GM21526 (cell line): ENCODE data around the gene RPS19BP1.
A peak's percentile ranks its signal among the peaks of the same experiment; 100 is the strongest.
"Not testable (repeated sequence)": the region's sequence is repeated elsewhere in the genome, so short reads cannot be mapped to it uniquely, and the experiment has no call there.

ENCODE experiments used
- ATAC-seq: cut with Tn5 transposase; IDR thresholded peaks from one replicate; pipeline ENCODE4 v1.9.1; 2021; ENCODE audit warnings: moderate library complexity; ENCODE audit not compliant: unreplicated experiment, low FRiP score

Gene RPS19BP1

DNA sequence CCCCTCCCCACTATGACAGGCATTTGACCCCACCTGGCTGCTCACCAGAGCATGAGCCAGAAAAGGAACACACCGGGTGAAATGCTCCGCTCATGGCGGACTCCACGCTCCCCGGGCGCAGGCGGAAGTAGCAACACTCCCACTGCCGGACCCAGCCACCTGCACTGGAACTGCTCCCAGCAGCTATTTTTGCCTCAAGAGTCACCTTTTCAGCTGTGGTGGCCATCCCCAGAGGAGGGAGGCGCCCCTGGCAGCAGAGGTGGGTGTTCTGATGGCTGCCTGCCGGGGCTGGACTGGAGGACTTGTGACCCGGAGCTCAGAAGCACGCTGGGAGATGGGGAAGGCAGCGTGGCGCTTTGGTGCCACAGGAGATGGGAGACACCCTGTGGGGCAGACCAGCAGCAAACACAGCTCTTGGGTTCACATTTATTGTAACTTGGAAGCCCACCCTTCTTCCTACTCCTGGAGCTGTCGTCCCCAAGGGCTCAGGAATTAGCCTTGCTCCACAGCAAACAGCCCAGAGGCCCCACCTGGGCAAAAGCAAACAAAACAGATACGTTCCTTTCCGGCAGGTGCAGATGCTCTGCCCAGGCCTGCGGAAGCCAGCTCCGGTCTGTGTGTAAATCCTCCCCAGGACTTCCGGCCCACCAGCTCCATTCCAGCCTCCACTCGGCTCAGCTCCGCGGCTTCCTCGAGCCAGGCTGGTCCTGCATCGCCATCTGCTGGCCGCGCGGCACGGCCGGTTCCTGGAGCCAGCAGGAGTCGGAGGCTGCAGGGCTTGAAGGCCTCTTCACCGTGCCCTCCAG lies 3.7 kb downstream of the RPS19BP1 start:
- ATAC-seq = no peak

GRCh38 chr22:39528080-39528661 lies 4.4 kb downstream of the RPS19BP1 start:
- no peak for ATAC-seq

GRCh38 chr22:39527481-39527961 lies 5.0 kb downstream of the RPS19BP1 start:
- no peak for ATAC-seq

DNA sequence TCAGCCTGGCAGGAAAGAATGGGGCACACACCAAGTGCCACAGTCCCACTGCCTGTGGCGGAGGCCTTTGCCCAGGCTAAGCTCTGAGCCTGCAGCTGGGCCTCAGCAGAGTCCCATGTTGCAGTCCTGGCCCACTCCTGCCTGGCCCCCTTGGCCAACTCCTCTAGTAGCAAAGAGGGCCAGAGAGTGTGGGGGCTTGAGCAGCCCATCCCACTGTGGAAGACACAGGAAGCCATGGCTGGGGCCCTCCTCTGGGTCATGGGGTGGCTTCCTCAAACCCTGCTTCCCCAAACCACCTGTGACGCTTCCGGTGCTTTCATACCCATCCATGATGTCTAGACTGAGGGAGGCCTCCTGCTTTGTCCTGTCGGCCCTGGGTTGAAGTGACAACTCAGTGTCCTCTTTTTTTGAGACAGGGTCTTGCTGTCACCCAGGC lies 5.8 kb downstream of the RPS19BP1 start:
- no peak for ATAC-seq

DNA sequence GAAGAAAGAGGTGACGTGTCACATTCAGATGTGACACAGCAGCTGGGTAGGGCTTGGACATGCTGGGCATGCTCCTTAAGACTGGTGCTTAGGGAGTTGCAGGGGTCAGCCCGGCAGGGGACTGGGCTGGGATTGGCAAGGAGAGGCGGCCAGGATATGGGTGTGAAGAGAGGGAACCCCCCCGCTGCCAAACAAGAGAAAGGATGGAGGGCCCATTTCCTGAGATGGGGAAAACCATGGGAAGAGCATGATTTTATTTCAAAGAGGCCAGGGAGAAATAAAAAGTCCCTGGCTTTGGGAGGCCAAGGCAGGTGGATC lies 6.9 kb downstream of the RPS19BP1 start:
- ATAC-seq = no peak

- ATAC-seq = no peak
Observed at GRCh38 chr22:39524753-39525657, 7.5 kb downstream of the RPS19BP1 start.

- no peak for ATAC-seq
Observed at GRCh38 chr22:39524089-39524752, 8.3 kb downstream of the RPS19BP1 start.

DNA sequence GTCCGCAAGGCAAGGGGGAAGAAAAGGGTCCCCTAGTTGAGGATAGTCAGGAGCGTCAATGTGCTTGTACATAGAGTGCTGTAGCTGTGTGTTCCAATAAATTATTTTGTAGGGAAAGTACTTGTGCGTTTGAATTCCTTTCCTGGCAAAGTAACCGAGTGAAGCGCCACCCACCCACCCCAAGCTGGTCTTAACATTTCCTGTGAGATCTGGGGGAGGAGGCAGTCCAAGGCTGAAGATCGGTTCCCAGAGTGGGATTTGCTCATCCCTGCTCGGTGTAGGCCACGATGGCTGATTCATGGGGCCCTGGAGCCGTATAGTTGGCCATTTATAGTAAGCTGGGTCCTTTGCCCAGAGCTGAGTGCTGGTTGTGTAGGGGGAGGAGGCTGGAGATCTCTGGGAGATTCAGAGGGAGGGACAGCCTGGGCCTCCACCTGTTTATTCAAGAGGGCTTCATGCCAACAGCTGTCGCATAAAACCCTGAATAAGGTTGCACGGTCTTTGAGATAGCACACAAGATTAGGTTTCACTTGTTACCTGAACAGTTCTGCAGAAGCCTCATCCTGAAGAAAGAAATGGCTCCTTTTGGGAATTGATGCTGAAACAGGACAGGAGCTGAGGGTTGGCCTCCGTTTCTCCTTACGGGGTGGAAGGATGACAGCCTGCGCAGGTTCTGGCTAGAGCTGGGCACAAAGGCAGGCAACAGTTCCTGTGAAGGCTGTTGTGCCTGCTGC lies 9.8 kb downstream of the RPS19BP1 start:
- ATAC-seq = no peak

- not testable (repeated sequence) for ATAC-seq
Observed at GRCh38 chr22:39522091-39522490, 10.5 kb downstream of the RPS19BP1 start.

DNA sequence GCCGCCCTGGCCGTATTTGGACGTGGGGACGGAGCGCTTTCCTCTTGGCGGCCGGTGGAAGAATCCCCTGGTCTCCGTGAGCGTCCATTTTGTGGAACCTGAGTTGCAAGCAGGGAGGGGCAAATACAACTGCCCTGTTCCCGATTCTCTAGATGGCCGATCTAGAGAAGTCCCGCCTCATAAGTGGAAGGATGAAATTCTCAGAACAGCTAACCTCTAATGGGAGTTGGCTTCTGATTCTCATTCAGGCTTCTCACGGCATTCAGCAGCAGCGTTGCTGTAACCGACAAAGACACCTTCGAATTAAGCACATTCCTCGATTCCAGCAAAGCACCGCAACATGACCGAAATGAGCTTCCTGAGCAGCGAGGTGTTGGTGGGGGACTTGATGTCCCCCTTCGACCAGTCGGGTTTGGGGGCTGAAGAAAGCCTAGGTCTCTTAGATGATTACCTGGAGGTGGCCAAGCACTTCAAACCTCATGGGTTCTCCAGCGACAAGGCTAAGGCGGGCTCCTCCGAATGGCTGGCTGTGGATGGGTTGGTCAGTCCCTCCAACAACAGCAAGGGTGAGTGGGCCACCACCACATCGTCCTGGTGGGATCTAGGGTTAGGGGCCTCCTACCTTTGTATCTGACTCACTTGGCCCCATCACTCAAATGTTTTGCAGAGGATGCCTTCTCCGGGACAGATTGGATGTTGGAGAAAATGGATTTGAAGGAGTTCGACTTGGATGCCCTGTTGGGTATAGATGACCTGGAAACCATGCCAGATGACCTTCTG lies 11.3 kb downstream of the RPS19BP1 start:
- ATAC-seq = not testable (repeated sequence)

DNA sequence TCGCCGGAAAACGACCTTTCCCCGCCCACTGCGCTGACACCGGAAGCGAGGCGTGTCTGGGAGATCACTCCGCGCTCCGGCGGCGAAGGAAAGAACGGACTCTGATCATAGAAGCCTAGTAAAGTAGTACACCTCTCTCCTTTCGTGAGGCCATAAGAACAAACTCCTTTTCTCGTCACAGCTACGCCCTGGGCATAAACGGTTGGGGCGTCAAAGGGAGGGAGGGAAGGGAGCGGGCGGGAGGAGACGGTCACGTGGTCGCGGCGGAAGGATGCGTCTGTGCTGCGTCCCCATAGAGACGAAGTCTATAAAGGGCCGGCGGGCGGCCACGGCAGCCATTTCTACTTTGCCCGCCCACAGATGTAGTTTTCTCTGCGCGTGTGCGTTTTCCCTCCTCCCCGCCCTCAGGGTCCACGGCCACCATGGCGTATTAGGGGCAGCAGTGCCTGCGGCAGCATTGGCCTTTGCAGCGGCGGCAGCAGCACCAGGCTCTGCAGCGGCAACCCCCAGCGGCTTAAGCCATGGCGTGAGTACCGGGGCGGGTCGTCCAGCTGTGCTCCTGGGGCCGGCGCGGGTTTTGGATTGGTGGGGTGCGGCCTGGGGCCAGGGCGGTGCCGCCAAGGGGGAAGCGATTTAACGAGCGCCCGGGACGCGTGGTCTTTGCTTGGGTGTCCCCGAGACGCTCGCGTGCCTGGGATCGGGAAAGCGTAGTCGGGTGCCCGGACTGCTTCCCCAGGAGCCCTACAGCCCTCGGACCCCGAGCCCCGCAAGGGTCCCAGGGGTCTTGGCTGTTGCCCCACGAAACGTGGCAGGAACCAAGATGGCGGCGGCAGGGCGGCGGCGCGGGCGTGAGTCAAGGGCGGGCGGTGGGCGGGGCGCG lies 12.1 kb downstream of the RPS19BP1 start, which contains the start of gene ATF4:
TSS of gene ATF4 (plus strand) at position 337 of the 880 bp plus-strand sequence. CDS start 884 bp downstream, outside the sequence.
- ATAC-seq = peak; percentile 36

GRCh38 chr22:39519681-39520225 lies 12.8 kb downstream of the RPS19BP1 start:
- peak; percentile 64 for ATAC-seq

GRCh38 chr22:39518996-39519680 lies 13.4 kb downstream of the RPS19BP1 start:
- no peak for ATAC-seq

- no peak for ATAC-seq
Observed at GRCh38 chr22:39518144-39518786, 14.3 kb downstream of the RPS19BP1 start.

DNA sequence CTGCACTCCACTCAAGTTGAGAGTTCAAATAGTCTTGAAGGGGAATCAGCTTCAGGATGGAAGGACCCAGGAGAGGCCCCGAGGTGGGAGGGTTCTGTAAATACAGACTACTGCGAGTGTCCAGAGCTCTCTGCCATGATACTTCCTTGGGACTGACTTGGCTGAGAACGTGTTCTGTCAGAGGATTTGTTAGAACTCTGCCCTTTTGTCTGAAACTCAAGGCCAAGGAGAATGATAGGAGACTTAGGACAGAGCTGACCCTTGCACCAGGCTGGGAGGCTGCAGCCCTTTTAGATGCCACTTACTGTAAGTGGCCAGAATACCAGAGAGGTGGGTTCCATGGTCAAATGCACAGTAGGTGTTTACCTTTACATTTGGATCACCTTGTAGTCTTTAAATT lies 15.1 kb downstream of the RPS19BP1 start:
- ATAC-seq = no peak

GRCh38 chr22:39515266-39516050 lies 17.1 kb downstream of the RPS19BP1 start:
- ATAC-seq = no peak
